HepG2 (cell line): ENCODE data around the gene NKX2-2. TPM values are rescaled to one million over a fixed set of nuclear protein-coding genes. Genes with fewer than 3 reads are reported as not detected.

ENCODE experiments used
- ARNT2 ChIP-seq: sonication (generic); formaldehyde crosslinking; IDR thresholded peaks from 2 replicates; pipeline ENCODE4 v1.8.0; 2022; ENCODE audit warnings: mild to moderate bottlenecking, low read depth, missing genetic modification reagents, moderate library complexity
- E2F2 ChIP-seq: sonication (generic); formaldehyde crosslinking; IDR thresholded peaks from 2 replicates; pipeline ENCODE4 v1.4.0; 2020; ENCODE audit warnings: missing genetic modification reagents, borderline replicate concordance
- ELF3 ChIP-seq: IDR thresholded peaks from 2 replicates; pipeline ENCODE4 v1.6.1; 2016; ENCODE audit warnings: missing genetic modification reagents, missing compliant biosample characterization
- ELF4 ChIP-seq: sonication (generic); formaldehyde crosslinking; IDR thresholded peaks from 2 replicates; pipeline ENCODE4 v1.5.0; 2020; ENCODE audit warnings: missing genetic modification reagents, mild to moderate bottlenecking, moderate library complexity, borderline replicate concordance
- HBP1 ChIP-seq: IDR thresholded peaks from 2 replicates; pipeline ENCODE4 v1.6.1; 2016; ENCODE audit warnings: low read depth, control low read depth
- HNF1B ChIP-seq: sonication (generic); formaldehyde crosslinking; IDR thresholded peaks from 2 replicates; pipeline ENCODE4 v1.5.1; 2020; ENCODE audit warnings: mild to moderate bottlenecking, moderate library complexity, missing genetic modification reagents
- HNRNPLL ChIP-seq: fragments of 200-400 bp; formaldehyde crosslinking; IDR thresholded peaks from 2 replicates; pipeline ENCODE4 v1.6.1; 2017; ENCODE audit warnings: mild to moderate bottlenecking, low read depth, low read length; ENCODE audit not compliant: poor library complexity, severe bottlenecking
- KAT8 ChIP-seq: IDR thresholded peaks from 2 replicates; pipeline ENCODE4 v1.6.1; 2016; ENCODE audit warnings: missing genetic modification reagents, missing compliant biosample characterization
- KMT2A ChIP-seq: sonication (generic); formaldehyde crosslinking; IDR thresholded peaks from 2 replicates; pipeline ENCODE4 v1.4.0; 2020; ENCODE audit warnings: missing genetic modification reagents
- MIER3 ChIP-seq: IDR thresholded peaks from 2 replicates; pipeline ENCODE4 v1.6.1; 2016; ENCODE audit warnings: missing compliant biosample characterization, borderline replicate concordance
- SNRNP70 ChIP-seq: fragments of 200-400 bp; formaldehyde crosslinking; IDR thresholded peaks from 2 replicates; pipeline ENCODE4 v1.6.1; 2017; ENCODE audit warnings: mild to moderate bottlenecking, low read depth, low read length, moderate library complexity
- TBL1XR1 ChIP-seq: fragments of 150-350 bp; IDR thresholded peaks from 2 replicates; pipeline ENCODE4 v1.6.1; 2014; ENCODE audit warnings: borderline replicate concordance, low read length; ENCODE audit not compliant: partially characterized antibody
- TP53 ChIP-seq: sonication (generic); formaldehyde crosslinking; conservative IDR thresholded peaks from 2 replicates; pipeline ENCODE4 v1.4.0; 2020; ENCODE audit warnings: missing genetic modification reagents
- ZFP36 ChIP-seq: fragments of 150-350 bp; IDR thresholded peaks from 2 replicates; pipeline ENCODE4 v1.6.1; 2018; ENCODE audit warnings: borderline replicate concordance, low read length, low read depth; ENCODE audit not compliant: partially characterized antibody
- ZNF318 ChIP-seq: sonication (generic); formaldehyde crosslinking; IDR thresholded peaks from 2 replicates; pipeline ENCODE4 v1.4.0; 2020; ENCODE audit warnings: mild to moderate bottlenecking, missing genetic modification reagents
- ZSCAN9 ChIP-seq: IDR thresholded peaks from 2 replicates; pipeline ENCODE4 v1.6.1; 2016; ENCODE audit warnings: borderline replicate concordance
- polyA plus RNA-seq, 8 experiments: library from polyadenylated mRNA; depleted of rRNA in 3 of 8; stranded (reverse) in 7 of 8; unstranded in 1 of 8; fragments of >200 nt; fragmentation: Illumina TruSeq in 4 of 8; extraction: Trizol in 4 of 8; gene quantifications; 2 replicates each; pipeline versions ENCODE4 v1.2.1 to v1.2.3, GENCODE V29; 2011 to 2016; ENCODE audit warnings: low read depth in 4 of 8, missing spikeins in 1 of 8, mixed read lengths in 1 of 8; ENCODE audit not compliant: insufficient read depth in 1 of 8
- total RNA-seq, 5 experiments: library from RNA; depleted of rRNA; stranded (reverse); fragments of >200 nt; fragmentation: Illumina TruSeq; extraction: Trizol; gene quantifications; 2 replicates each; pipeline ENCODE4 v1.2.3, GENCODE V29; 2016; ENCODE audit warnings: low read depth in 1 of 5

The NKX2-2 gene
- total and polyA plus RNA-seq, 2 of the 13 experiments (the other 11 are each of a cell fraction or from before 2014, with no cell fraction given): not detected

- TF ChIP-seq ZNF318 (CRISPR knock-in tag): no peak
- TF ChIP-seq SNRNP70: no peak
- no peak for TF ChIP-seq KAT8 (CRISPR knock-in tag)
- peak; percentile 59; the same call in 1 of the 2 replicates for TF ChIP-seq ZSCAN9 (CRISPR knock-in tag)
- peak; percentile 72; the same call in 1 of the 2 replicates for TF ChIP-seq HNF1B (CRISPR knock-in tag)
- TF ChIP-seq ELF4 (CRISPR knock-in tag): no peak
- TF ChIP-seq ZFP36: peak; percentile 39
- no peak for TF ChIP-seq E2F2 (CRISPR knock-in tag)
- no peak for TF ChIP-seq MIER3 (CRISPR knock-in tag)
- 0 out of 2 replicates have a peak, but pooled peaks have one; percentile 45 for TF ChIP-seq ELF3 (CRISPR knock-in tag)
- TF ChIP-seq TP53: no peak
- TF ChIP-seq HBP1 (CRISPR knock-in tag): 0 out of 2 replicates have a peak, but pooled peaks have one; percentile 51
- peak; percentile 60; the same call in 1 of the 2 replicates for TF ChIP-seq ARNT2 (CRISPR knock-in tag)
- TF ChIP-seq KMT2A (CRISPR knock-in tag): peak; percentile 65
- TF ChIP-seq HNRNPLL: peak; percentile 49
- TF ChIP-seq TBL1XR1: peak; percentile 28
Measured at GRCh38 chr20:21505161-21505809, 8.6 kb downstream of the NKX2-2 start (continued).
